NCI-H1694 treated with DMSO at 0.1 percent for 48 hours (cell line): Measurements from ENCODE around the gene PRDM16.

Experiments
- DNase-seq: peaks from one replicate; lab custom pipeline; 2025; lab: John Stamatoyannopoulos, UW

The PRDM16 gene

DNA sequence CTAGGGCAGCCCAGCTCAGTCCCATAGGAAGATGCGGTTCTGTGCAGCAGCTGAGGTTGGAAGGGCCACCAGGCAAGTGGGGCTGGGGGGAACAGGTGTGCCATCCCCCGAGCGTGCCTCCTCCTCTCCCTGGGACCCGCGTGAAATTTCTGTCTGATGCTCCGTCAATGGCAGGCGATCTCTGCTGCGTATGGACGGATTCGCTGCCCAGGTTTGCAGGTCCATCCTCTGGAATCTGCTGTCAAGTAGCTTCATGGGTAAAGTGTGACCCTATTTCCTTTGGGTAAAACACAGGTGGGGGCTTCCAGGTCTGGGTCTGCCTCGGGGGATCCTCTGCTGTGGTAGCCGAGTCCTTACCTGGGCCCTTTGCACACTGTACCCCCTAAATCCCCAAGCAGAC lies 270.9 kb downstream of the PRDM16 start:
- DNase-seq = no peak

DNA sequence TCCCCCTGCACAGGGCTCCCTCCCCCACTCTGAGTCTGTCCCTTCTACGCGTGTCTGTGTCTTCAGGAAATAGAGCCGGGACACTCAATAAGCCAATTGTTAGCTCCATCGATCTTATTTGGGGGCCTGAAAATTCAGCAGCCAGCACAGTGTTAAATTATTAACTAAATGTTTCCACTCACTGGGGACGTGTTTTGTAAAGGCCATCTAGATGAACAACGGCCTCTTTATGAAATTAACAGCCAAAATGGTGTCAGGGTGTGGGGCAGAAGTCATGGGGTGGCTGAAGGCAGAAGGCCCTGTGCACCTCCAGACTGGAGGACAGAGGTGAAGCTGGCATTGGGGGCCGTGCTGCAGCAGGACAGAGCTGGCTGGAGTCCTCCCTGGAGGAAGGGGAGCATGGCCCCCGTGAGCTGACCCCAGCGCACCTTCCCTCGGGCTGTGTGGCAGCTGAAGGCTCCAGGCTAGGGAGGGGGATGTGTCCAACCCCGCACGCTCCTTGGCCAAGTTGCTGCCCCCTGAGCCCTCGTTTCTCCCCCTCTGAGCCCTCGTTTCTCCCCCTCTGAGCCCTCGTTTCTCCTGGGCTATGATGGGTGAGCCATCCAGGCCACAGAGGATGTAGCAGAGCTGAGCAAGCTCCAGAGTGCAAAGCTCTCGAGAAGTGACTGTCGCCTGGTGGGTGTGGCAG lies 271.7 kb downstream of the PRDM16 start:
- DNase-seq = no peak

- no peak for DNase-seq
These were observed 272.4 kb downstream of the PRDM16 start for GRCh38 chr1:3341236-3341994.

DNA sequence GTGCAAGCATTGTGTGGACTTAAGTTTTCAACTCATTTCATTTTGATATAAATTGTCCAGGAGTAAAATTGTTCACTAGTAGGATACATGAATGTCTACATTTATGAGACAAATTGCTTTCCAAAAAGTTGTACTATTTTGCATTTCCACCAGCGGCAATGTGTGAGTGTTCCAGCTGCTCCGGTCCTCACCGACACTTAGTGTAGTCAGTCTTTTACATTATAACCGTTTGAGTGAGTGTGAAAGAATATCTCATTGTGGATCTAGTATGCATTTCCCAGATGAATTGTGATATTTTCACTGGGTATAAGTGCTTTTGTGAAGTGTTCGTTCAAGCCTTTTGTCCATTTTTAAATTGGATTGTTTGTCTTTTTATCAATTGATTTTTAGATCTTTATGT lies 274.0 kb downstream of the PRDM16 start:
- no peak for DNase-seq

DNA sequence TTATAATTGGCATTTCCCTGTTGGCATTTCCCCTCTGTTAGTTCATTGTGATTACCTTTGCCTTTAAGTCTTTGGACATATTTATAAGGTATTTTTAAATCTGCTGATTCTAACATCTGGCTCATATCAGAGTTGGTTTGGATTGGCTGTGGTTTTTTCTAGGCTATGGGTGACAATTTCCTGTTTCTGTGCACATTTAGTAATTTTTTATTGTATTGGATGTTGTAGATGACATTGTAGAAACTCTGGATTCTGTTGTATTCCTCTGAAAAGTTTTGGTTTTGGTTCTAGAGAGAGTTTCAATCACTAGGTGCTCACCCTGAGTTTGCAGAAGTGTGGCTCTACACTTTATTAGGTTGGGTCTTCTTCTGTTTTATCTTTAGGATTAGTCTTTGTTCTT lies 275.4 kb downstream of the PRDM16 start:
- DNase-seq = no peak

- no peak for DNase-seq
These were observed 276.8 kb downstream of the PRDM16 start for GRCh38 chr1:3345792-3346191.

GRCh38 chr1:3346478-3346877 lies 277.5 kb downstream of the PRDM16 start:
- no peak for DNase-seq

- no peak for DNase-seq
These were observed 278.4 kb downstream of the PRDM16 start for GRCh38 chr1:3347257-3348020.

GRCh38 chr1:3348196-3348865 lies 279.3 kb downstream of the PRDM16 start:
- DNase-seq = no peak

DNA sequence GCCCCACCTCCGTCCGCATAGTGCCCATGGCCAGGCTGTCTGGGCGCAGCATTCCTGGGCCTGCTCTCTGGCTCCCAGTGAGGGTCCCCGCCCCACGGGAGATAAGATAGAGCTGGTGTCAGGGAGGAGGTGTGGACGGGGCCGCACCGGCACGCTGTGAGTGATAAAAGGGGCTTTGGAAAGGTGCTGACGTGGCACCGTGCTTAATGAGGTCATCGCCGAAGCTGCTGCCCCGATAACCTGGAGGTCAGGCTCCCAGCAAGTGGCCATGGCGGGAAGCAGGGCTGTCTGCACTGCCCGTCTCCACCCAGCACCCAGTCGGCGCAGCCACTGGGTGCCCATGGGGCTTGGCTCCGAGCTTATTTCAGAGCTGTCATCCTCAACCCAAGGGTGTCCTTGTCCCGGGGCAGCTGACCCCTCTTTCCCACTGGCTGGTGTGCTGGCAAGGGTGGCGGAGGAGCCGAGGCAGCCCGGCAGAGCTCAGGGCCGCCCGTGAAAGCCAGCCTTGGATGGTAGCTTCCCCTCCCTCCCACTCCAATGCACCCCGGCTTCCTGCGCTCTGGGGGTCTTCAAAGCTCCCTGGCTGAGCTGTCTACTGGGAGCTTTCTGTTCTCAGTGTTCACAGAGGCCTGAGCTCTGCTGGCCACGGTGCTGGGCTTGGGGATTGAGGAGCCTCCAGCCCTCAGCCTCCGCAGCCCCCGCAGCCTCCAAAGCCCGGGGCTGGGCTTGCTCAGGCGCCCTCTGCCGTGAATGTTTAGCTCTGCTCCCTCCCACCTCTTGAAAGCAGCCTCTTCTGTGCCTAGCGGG lies 280.4 kb downstream of the PRDM16 start:
- no peak for DNase-seq

- no peak for DNase-seq
These were observed 280.9 kb downstream of the PRDM16 start for GRCh38 chr1:3349968-3350299.

GRCh38 chr1:3350506-3351261 lies 281.7 kb downstream of the PRDM16 start:
- DNase-seq = no peak

DNA sequence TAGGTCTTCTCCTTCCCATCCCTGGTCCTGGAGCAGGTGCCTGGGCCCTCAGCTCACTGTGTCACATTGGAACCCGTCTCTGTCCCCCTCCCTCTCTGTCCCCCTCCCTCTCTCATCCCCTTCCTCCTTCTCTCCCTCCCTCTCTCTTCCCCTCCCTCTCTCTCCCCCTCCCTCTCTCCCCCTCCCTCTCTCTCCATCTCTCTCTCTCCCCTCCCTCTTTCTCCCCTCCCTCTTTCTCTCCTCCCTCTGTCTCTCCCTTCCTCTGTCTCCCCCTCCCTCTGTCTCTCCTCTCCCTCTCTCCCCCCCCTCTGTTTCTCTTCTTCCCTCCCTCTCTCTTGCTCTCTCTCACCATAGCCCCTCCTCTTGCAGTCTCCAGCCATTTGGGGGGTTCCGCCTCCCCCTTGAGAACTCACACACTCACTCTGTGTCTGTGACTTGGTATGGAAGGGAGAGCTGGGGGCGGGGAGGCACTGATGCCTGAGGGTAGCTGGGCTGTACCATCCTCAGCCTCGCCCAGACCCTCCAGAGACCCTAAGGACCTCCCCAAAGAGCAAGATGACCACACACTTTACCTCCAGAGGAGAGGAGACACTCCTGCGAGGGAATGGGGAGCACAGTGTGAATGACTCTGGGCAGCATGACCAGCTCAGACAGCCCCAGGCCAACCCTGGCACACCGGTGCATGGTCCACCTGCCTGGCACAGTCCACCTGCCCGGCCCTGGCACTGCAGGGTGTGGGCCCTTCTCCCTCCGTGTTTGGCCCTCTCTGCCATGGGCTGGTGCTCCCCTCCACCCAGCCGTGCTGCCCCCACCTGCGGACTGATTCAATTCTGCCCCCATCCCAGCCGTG lies 282.7 kb downstream of the PRDM16 start:
- DNase-seq = no peak

DNA sequence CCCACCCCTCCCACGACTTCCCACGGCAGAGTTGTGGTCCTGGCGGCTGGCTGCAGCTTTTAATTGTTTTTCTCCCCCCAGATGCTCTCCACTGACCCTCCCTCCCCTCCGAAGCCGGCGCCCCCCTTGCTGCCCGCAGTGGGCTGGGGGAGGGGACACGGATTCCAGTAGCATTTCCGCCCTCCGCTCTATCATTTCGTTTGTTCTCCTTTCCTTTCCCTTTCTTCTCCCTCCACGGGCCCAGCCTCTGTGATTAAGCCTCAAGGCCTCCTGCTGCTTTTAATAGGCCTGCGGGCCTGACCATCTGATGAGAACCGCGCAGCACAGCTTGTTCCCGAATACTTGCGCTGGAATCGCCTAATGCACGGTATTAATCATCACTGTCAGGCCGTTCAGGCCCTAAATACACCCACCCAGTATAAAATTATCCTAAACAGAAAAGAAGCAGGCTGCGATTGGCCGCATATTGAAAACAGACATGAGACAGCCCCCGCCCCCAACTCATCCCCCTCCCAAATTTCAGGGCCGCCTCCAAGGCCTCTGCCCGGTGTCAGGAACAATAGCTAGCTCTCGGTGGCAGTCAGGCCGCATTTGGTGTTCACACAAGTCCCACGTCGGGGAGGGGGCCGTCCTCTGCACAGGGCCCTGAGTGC lies 283.4 kb downstream of the PRDM16 start:
- DNase-seq = no peak

GRCh38 chr1:3352952-3353331 lies 283.9 kb downstream of the PRDM16 start:
- DNase-seq = no peak

- no peak for DNase-seq
These were observed 284.9 kb downstream of the PRDM16 start for GRCh38 chr1:3353876-3354275.

DNA sequence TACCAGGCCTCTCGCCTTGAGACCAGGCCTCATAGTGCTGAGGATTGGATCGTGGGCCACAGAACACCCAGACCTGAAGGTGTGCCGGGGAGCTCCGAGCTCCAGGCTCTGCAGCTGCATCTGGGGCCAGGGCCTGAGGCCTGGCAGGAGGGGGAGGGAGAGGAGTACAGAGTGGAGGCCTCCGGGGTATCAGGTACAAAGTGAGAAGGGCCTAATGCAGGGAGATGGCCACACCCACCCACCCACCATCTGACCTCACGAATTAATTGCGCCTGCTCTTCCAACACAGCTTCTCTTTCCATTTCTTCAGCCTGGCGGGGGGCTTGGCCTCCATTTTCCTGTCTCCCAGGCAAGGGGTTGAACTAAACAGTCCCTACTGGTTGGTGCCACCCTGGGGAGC lies 286.1 kb downstream of the PRDM16 start:
- DNase-seq = no peak

- no peak for DNase-seq
These were observed 287.2 kb downstream of the PRDM16 start for GRCh38 chr1:3355894-3356826.
